ENCODE results near the gene PCF11. TPM values are rescaled to one million over a fixed set of nuclear protein-coding genes. Genes with fewer than 3 reads are reported as not detected.

The PCF11 gene
- total RNA-seq, 4 donors from 2014 or later: 32.2 to 91.7 (median 60.6) TPM

DNA sequence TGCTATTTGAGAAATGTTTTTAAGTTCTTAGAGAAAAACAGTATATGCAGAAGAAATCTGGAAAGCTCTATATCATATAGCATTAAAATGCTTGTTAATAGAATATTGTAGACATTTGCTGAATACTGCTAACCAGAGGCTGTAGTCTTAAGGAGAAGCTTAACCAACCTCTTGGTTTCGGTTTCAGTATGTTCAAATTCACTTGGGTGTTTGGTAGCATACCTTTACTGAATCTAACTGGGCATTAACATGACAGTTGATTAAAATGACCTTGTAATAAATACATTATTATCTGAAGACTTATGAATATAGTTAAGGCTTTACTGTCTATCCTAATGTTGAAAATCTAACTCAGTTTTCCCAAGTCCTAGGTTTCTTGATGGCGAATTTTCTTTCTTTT is 5.4 kb downstream of the PCF11 start:
- no peak for TF ChIP-seq POLR2A (IDR thresholded peaks at IDR 0.05)
- no peak for TF ChIP-seq POLR2AphosphoS5 (IDR thresholded peaks at IDR 0.05)
- no peak for TF ChIP-seq EP300 (IDR thresholded peaks at IDR 0.05)
- TF ChIP-seq, protein P1, sequence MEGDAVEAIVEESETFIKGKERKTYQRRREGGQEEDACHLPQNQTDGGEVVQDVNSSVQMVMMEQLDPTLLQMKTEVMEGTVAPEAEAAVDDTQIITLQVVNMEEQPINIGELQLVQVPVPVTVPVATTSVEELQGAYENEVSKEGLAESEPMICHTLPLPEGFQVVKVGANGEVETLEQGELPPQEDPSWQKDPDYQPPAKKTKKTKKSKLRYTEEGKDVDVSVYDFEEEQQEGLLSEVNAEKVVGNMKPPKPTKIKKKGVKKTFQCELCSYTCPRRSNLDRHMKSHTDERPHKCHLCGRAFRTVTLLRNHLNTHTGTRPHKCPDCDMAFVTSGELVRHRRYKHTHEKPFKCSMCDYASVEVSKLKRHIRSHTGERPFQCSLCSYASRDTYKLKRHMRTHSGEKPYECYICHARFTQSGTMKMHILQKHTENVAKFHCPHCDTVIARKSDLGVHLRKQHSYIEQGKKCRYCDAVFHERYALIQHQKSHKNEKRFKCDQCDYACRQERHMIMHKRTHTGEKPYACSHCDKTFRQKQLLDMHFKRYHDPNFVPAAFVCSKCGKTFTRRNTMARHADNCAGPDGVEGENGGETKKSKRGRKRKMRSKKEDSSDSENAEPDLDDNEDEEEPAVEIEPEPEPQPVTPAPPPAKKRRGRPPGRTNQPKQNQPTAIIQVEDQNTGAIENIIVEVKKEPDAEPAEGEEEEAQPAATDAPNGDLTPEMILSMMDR (IDR thresholded peaks at IDR 0.05): no peak
- peaks cover 0 to 35% of the 10 kb centered on the region in 2 donors for H3K36me3 ChIP-seq
- ATAC-seq: no peak
- WGBS, 2 donors (ENCODE audit: low coverage in 1 of 2): 63 to 66% methylated on average over 2 of the region's 2 CpGs
- H3K27me3 ChIP-seq: no peaks in the 10 kb centered on the region
- no peak overlapping the region for H3K4me3 ChIP-seq
- peak overlapping the region in 2 of 4 donors; percentile 43 to 44 for H3K27ac ChIP-seq
- H3K4me1 ChIP-seq: peaks cover 7 to 72% (median 9%) of the 10 kb centered on the region in 3 donors
- H3K9me3 ChIP-seq: no peaks in the 10 kb centered on the region

- H3K4me3 ChIP-seq: no peak overlapping the region
These were observed 9.4 kb downstream of the PCF11 start for GRCh38 chr11:83166193-83166866.

DNA sequence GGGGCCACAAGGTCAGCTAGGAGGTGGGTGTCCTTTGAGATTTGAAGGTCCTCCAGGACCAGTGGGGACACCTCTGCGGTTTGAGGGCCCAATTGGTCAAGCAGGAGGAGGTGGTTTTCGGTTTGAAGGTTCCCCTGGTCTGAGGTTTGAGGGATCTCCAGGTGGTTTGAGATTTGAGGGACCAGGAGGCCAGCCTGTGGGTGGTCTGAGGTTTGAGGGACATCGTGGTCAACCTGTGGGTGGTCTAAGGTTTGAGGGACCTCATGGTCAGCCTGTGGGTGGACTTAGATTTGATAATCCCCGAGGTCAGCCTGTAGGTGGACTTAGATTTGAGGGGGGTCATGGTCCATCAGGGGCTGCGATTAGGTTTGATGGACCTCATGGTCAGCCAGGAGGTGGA is 11.8 kb downstream of the PCF11 start:
- 85 to 90% methylated on average over 2 to 4 of the region's 5 CpGs for WGBS, 2 donors (ENCODE audit: low coverage in 1 of 2)
- peaks cover 14 to 80% of the 10 kb centered on the region in 2 donors for H3K36me3 ChIP-seq

More at GRCh38 chr11:83166193-83166866, 9.4 kb downstream of the PCF11 start:
- Histone ChIP-seq H3K9me3 (no peaks in the 10 kb centered on the region), H3K27ac (no peak overlapping the region), H3K27me3 (no peaks in the 10 kb centered on the region), H3K36me3 (peaks cover 14 to 66% of the 10 kb centered on the region in 2 donors), H3K4me1 (peaks cover 15 to 77% (median 18%) of the 10 kb centered on the region in 3 donors)
- WGBS, 2 donors (ENCODE audit: low coverage in 1 of 2): 76 to 92% methylated on average over 5 to 11 of the region's 11 CpGs
- TF ChIP-seq POLR2A (IDR thresholded peaks at IDR 0.05) (no peak), POLR2AphosphoS5 (IDR thresholded peaks at IDR 0.05) (peak; percentile 25)
- ATAC-seq: no peak

DNA sequence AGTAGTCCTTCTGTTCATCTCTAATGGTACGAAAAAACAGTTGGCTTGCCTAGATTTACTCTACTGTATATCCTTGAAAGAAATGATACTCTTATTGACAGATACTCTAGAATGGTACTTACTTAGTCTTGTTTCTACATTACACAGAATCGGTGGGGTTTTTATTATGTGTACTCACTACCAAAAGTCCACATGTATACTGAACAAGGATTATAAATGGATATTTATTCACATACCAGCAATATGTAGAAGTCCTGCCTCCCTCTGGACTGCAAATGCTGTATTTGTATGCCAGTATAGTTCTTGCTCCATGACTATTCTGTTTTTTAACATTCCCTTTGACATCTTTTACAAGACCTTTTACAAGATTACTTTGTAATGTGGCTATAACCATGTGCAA is 13.9 kb downstream of the PCF11 start:
- no peak for ATAC-seq
- Histone ChIP-seq H3K9me3 (no peaks in the 10 kb centered on the region), H3K27ac (no peak overlapping the region), H3K4me1 (peaks cover 25 to 83% (median 26%) of the 10 kb centered on the region in 3 donors), H3K4me3 (peak overlapping the region in 1 of 2 donors; percentile 9), H3K27me3 (no peaks in the 10 kb centered on the region), H3K36me3 (peaks cover 14 to 74% of the 10 kb centered on the region in 2 donors)
- 51 to 77% methylated on average over 2 of the region's 2 CpGs for WGBS, 2 donors (ENCODE audit: low coverage in 1 of 2)
- TF ChIP-seq, protein P1 (IDR thresholded peaks at IDR 0.05): no peak
- TF ChIP-seq EP300 (IDR thresholded peaks at IDR 0.05) (no peak), POLR2AphosphoS5 (IDR thresholded peaks at IDR 0.05) (no peak), POLR2A (IDR thresholded peaks at IDR 0.05) (no peak)

More for the DNA sequence above, 11.8 kb downstream of the PCF11 start:
- ATAC-seq: no peak
- Histone ChIP-seq H3K4me3 (no peak overlapping the region), H3K9me3 (no peaks in the 10 kb centered on the region), H3K27ac (no peak overlapping the region), H3K27me3 (no peaks in the 10 kb centered on the region), H3K4me1 (peaks cover 18 to 77% (median 19%) of the 10 kb centered on the region in 3 donors)
- TF ChIP-seq, protein P1 (IDR thresholded peaks at IDR 0.05): no peak
- TF ChIP-seq POLR2A (IDR thresholded peaks at IDR 0.05): no peak
- TF ChIP-seq EP300 (IDR thresholded peaks at IDR 0.05): no peak
- no peak for TF ChIP-seq POLR2AphosphoS5 (IDR thresholded peaks at IDR 0.05)

- Histone ChIP-seq H3K9me3 (no peaks in the 10 kb centered on the region), H3K4me3 (no peak overlapping the region), H3K27me3 (no peaks in the 10 kb centered on the region), H3K36me3 (peaks cover 13 to 74% of the 10 kb centered on the region in 2 donors), H3K27ac (no peak overlapping the region), H3K4me1 (peaks cover 25 to 72% (median 26%) of the 10 kb centered on the region in 3 donors)
- ATAC-seq: no peak
- TF ChIP-seq POLR2AphosphoS5 (IDR thresholded peaks at IDR 0.05): no peak
- TF ChIP-seq POLR2A (IDR thresholded peaks at IDR 0.05): no peak
- TF ChIP-seq, protein P1 (IDR thresholded peaks at IDR 0.05): no peak
- no peak for TF ChIP-seq EP300 (IDR thresholded peaks at IDR 0.05)
- 95 to 100% methylated on average over 1 to 4 of the region's 4 CpGs for WGBS, 2 donors (ENCODE audit: low coverage in 1 of 2)
These were observed 15.6 kb downstream of the PCF11 start for GRCh38 chr11:83172551-83172950.
